Bronchial epithelial cell (primary cell): ENCODE data around the gene TRIM6. TPM values are rescaled to one million over a fixed set of nuclear protein-coding genes. Genes with fewer than 3 reads are reported as not detected.
"Not testable (repeated sequence)": the region's sequence is repeated elsewhere in the genome, so short reads cannot be mapped to it uniquely, and the experiment has no call there.

Experiments used
- DNase-seq: peaks from one replicate; pipeline ENCODE4 v3.0.0-alpha.2; 2010; ENCODE audit warnings: low read depth
- FAIRE-seq: peaks from 2 replicates; lab custom pipeline; 2011; peaks lifted over from hg19 to GRCh38; lab: Jason Lieb, UNC
- H3K27me3 ChIP-seq: 2 replicates; pipeline ENCODE4 v1.5.1; 2011; ENCODE audit warnings: low read length; ENCODE audit not compliant: control insufficient read depth, insufficient read depth
- H3K36me3 ChIP-seq: 2 replicates; pipeline ENCODE4 v1.5.1; 2011; ENCODE audit warnings: low read length; ENCODE audit not compliant: control insufficient read depth, insufficient read depth
- H3K4me3 ChIP-seq: 2 replicates; pipeline ENCODE4 v1.5.1; 2011; ENCODE audit warnings: mild to moderate bottlenecking, low read depth, low read length, control low read depth
- CTCF ChIP-seq: IDR thresholded peaks from 2 replicates; pipeline ENCODE4 v1.5.1; 2011; ENCODE audit warnings: mild to moderate bottlenecking, moderate library complexity, low read length, control low read depth, inconsistent platforms; ENCODE audit not compliant: insufficient read depth, severe bottlenecking
- total RNA-seq: library from RNA; depleted of rRNA; stranded (reverse); fragments of >200 nt; gene quantifications from 2 replicates; pipeline ENCODE4 v1.2.1, GENCODE V29; 2014

The TRIM6 gene
- total RNA-seq, 1 donor from 2014 or later = 1.8 TPM

- no peak overlapping the region for H3K4me3 ChIP-seq
- DNase-seq = no peak
- no peaks in the 10 kb centered on the region for H3K36me3 ChIP-seq
- FAIRE-seq = no peak
- H3K27me3 ChIP-seq = no peaks in the 10 kb centered on the region
- TF ChIP-seq CTCF = no peak
Observed at GRCh38 chr11:5655474-5655873, 59.0 kb downstream of the TRIM6 start.

GRCh38 chr11:5656956-5657355 lies 60.5 kb downstream of the TRIM6 start:
- FAIRE-seq, DNase-seq, H3K4me3 ChIP-seq, H3K36me3 ChIP-seq, H3K27me3 ChIP-seq: not testable (repeated sequence)

GRCh38 chr11:5658318-5658717 lies 61.9 kb downstream of the TRIM6 start:
- H3K4me3 ChIP-seq = no peak overlapping the region
- DNase-seq = no peak
- H3K36me3 ChIP-seq = no peaks in the 10 kb centered on the region
- no peak for FAIRE-seq
- H3K27me3 ChIP-seq = no peaks in the 10 kb centered on the region
- TF ChIP-seq CTCF = no peak

Other genes with a start within 250 kb of the TRIM6 start
- gene OR51B6, start 245.1 kb upstream of the TRIM6 start, total RNA-seq = not detected in 2 replicates
- gene OR51M1, start 212.8 kb upstream of the TRIM6 start, total RNA-seq = not detected in 2 replicates
- not detected in 2 replicates for gene OR51Q1, start 174.5 kb upstream of the TRIM6 start, total RNA-seq
- not detected in 2 replicates for gene OR51I1, start 155.1 kb upstream of the TRIM6 start, total RNA-seq
- not detected in 2 replicates for gene OR51I2, start 147.3 kb upstream of the TRIM6 start, total RNA-seq
- not detected in 2 replicates for gene OR52D1, start 108.0 kb upstream of the TRIM6 start, total RNA-seq
- 0.13 TPM in 1 of 2 replicates, not detected in the other for gene UBQLN3, start 86.7 kb upstream of the TRIM6 start, total RNA-seq
- gene UBQLNL, start 79.9 kb upstream of the TRIM6 start, total RNA-seq = under 0.01 TPM in 1 of 2 replicates, not detected in the other
- gene OR52H1, start 48.1 kb upstream of the TRIM6 start, total RNA-seq = 0.38 TPM in 1 of 2 replicates, not detected in the other
- gene OR52B6, start 15.8 kb upstream of the TRIM6 start, total RNA-seq = not detected in 2 replicates
- 2.9 and 5.8 TPM in 2 replicates for gene TRIM34, start 28.4 kb downstream of the TRIM6 start, total RNA-seq
- gene TRIM5, start 88.4 kb downstream of the TRIM6 start, total RNA-seq = 24.8 and 32.9 TPM in 2 replicates
- 11.1 and 28.3 TPM in 2 replicates for gene TRIM22, start 93.2 kb downstream of the TRIM6 start, total RNA-seq
- not detected in 2 replicates for gene OR56B1, start 139.8 kb downstream of the TRIM6 start, total RNA-seq
- gene OR52N4, start 157.6 kb downstream of the TRIM6 start, total RNA-seq = not detected in 2 replicates
- gene OR52N5, start 186.7 kb downstream of the TRIM6 start, total RNA-seq = not detected in 2 replicates
- 0.13 TPM in 1 of 2 replicates, not detected in the other for gene OR52N1, start 194.6 kb downstream of the TRIM6 start, total RNA-seq
- not detected in 2 replicates for gene OR52N2, start 212.3 kb downstream of the TRIM6 start, total RNA-seq
- not detected in 2 replicates for gene OR52E6, start 245.3 kb downstream of the TRIM6 start, total RNA-seq